Vagina (tissue), 2 donors: ENCODE measurements around the gene PGM2.

Experiments
- POLR2A ChIP-seq, 2 donors: fragments of 450-650 bp; IDR thresholded peaks; one replicate each; pipeline ENCODE4 v1.6.1; 2017; ENCODE audit warnings: antibody characterized with exemption in 2 of 2, mild to moderate bottlenecking in 2 of 2, moderate library complexity in 2 of 2
- TF ChIP-seq, protein P1 (sequence below), 3 experiments: fragments of 450-650 bp in 2 of 3; fragments of 200-600 bp in 1 of 3; sonication (generic) in 1 of 3; IDR thresholded peaks; one replicate each; pipeline ENCODE4 v1.5.1; 2017 to 2019; ENCODE audit warnings: antibody characterized with exemption in 3 of 3, mild to moderate bottlenecking in 2 of 3, moderate library complexity in 2 of 3

DNA sequence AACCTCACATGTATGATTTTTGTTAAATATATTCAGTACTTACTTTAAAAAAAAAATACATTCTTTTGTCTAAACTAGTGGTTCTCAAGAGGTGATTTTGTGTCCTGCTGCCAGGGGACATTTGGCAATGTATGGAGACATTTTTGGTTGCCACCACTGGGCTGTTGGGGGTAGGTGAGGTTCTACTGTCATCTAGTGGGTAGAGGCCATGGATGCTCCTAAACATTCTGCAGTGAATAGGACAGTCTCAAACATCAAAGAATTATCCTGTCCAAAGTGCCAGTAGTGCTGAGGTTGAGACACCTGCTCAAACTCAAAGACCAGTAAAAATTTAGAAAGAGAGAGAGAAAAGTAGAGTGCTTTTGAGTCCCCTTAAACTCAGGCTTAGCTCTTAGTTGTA lies 32.9 kb upstream of the PGM2 start:
- TF ChIP-seq, protein P1, sequence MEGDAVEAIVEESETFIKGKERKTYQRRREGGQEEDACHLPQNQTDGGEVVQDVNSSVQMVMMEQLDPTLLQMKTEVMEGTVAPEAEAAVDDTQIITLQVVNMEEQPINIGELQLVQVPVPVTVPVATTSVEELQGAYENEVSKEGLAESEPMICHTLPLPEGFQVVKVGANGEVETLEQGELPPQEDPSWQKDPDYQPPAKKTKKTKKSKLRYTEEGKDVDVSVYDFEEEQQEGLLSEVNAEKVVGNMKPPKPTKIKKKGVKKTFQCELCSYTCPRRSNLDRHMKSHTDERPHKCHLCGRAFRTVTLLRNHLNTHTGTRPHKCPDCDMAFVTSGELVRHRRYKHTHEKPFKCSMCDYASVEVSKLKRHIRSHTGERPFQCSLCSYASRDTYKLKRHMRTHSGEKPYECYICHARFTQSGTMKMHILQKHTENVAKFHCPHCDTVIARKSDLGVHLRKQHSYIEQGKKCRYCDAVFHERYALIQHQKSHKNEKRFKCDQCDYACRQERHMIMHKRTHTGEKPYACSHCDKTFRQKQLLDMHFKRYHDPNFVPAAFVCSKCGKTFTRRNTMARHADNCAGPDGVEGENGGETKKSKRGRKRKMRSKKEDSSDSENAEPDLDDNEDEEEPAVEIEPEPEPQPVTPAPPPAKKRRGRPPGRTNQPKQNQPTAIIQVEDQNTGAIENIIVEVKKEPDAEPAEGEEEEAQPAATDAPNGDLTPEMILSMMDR (IDR thresholded peaks at IDR 0.05), result peak in 1 of 3 experiments; percentile 40
- no peak for TF ChIP-seq POLR2A (IDR thresholded peaks at IDR 0.05)
